Nephron (organoid): Measurements from ENCODE around the gene SERTM2.

Experiments used
- H3K27ac Mint-ChIP-seq, 3 experiments: 2 replicates each; pipeline ENCODE4 v1.8.0; 2020; ENCODE audit warnings: mixed read lengths in 3 of 3, mild to moderate bottlenecking in 2 of 3, moderate library complexity in 1 of 3
- H3K27me3 Mint-ChIP-seq: 2 replicates; pipeline ENCODE4 v1.8.0; 2021; ENCODE audit warnings: low read depth, mild to moderate bottlenecking, moderate library complexity, mixed read lengths
- H3K36me3 Mint-ChIP-seq: 2 replicates; pipeline ENCODE4 v1.8.0; 2020; ENCODE audit warnings: low read depth, mixed read lengths
- H3K4me1 Mint-ChIP-seq: 2 replicates; pipeline ENCODE4 v1.8.0; 2020; ENCODE audit warnings: mixed read lengths
- H3K4me3 Mint-ChIP-seq, 3 experiments: 2 replicates each; pipeline ENCODE4 v1.8.0; 2020; ENCODE audit warnings: mild to moderate bottlenecking in 3 of 3, mixed read lengths in 3 of 3, moderate library complexity in 2 of 3
- H3K9me3 Mint-ChIP-seq: 2 replicates; pipeline ENCODE4 v1.8.0; 2020; ENCODE audit warnings: mixed read lengths
- TF ChIP-seq, protein P1 (sequence below), 3 experiments: fragments of 200-600 bp; sonication (generic); IDR thresholded peaks; one replicate each; pipeline ENCODE4 v1.5.0; 2021; ENCODE audit warnings: antibody characterized with exemption in 3 of 3; ENCODE audit not compliant: unreplicated experiment in 3 of 3

Gene SERTM2

GRCh38 chrX:111483881-111484280, 27.6 kb upstream of the SERTM2 start:
- Mint-ChIP-seq H3K27ac (peak overlapping the region; percentile 53 to 73 (median 62)), H3K4me3 (no peak overlapping the region), H3K27me3 (no peaks in the 10 kb centered on the region), H3K4me1 (peaks cover 6% of the 10 kb centered on the region), H3K36me3 (no peaks in the 10 kb centered on the region), H3K9me3 (peaks cover 20% of the 10 kb centered on the region)
- TF ChIP-seq, protein P1, sequence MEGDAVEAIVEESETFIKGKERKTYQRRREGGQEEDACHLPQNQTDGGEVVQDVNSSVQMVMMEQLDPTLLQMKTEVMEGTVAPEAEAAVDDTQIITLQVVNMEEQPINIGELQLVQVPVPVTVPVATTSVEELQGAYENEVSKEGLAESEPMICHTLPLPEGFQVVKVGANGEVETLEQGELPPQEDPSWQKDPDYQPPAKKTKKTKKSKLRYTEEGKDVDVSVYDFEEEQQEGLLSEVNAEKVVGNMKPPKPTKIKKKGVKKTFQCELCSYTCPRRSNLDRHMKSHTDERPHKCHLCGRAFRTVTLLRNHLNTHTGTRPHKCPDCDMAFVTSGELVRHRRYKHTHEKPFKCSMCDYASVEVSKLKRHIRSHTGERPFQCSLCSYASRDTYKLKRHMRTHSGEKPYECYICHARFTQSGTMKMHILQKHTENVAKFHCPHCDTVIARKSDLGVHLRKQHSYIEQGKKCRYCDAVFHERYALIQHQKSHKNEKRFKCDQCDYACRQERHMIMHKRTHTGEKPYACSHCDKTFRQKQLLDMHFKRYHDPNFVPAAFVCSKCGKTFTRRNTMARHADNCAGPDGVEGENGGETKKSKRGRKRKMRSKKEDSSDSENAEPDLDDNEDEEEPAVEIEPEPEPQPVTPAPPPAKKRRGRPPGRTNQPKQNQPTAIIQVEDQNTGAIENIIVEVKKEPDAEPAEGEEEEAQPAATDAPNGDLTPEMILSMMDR (IDR thresholded peaks at IDR 0.05; ENCODE audit: unreplicated experiment in 3 of 3): no peak

DNA sequence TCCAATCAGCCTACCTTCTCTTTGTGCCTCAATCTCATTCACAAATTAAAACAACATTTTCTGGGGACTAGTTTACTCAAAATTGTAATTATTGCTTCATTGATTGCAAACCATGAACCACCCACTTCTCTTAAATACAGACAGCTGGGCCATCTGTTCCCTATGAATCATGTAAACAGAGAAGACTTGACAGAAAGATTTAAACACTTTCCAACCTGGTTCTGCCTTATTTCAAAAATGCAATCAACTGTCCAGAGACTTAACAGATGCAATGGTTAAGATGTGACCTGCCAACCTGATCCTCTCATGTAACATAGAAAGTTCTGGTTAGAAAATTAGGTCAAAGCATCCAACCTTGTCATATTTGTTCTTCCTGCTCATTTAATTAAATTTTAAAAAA, 20.8 kb upstream of the SERTM2 start:
- H3K9me3 Mint-ChIP-seq: peaks cover 10% of the 10 kb centered on the region
- TF ChIP-seq, protein P1 (IDR thresholded peaks at IDR 0.05; ENCODE audit: unreplicated experiment in 3 of 3): no peak
- H3K27ac Mint-ChIP-seq: peak overlapping the region; percentile 11 to 71 (median 14)
- no peak overlapping the region for H3K4me3 Mint-ChIP-seq
- no peaks in the 10 kb centered on the region for H3K36me3 Mint-ChIP-seq
- no peaks in the 10 kb centered on the region for H3K27me3 Mint-ChIP-seq
- peaks cover 27% of the 10 kb centered on the region for H3K4me1 Mint-ChIP-seq

DNA sequence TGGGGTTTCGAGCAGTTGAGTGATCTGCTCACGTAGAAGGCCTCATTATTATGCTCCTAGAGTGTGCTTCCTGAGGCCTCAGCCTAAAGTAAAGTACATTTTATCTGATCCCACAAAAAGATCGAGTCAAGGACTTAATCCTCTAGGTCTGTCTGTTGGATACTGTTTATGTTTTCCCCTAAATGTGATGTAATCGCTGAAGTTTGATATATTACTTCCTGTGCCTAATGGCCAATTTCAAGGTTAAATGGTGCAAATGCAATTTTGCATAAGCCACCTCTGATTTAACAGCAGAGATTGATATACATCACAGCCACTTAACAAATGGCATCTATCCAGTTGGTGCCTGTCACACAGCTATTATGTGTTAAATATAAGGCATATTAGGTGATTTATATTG, 19.4 kb upstream of the SERTM2 start:
- no peaks in the 10 kb centered on the region for H3K27me3 Mint-ChIP-seq
- H3K36me3 Mint-ChIP-seq: no peaks in the 10 kb centered on the region
- H3K4me3 Mint-ChIP-seq: no peak overlapping the region
- H3K9me3 Mint-ChIP-seq: peaks cover 1% of the 10 kb centered on the region
- H3K4me1 Mint-ChIP-seq: peaks cover 27% of the 10 kb centered on the region
- TF ChIP-seq, protein P1 (IDR thresholded peaks at IDR 0.05; ENCODE audit: unreplicated experiment in 3 of 3): no peak
- H3K27ac Mint-ChIP-seq: no peak overlapping the region

- Mint-ChIP-seq H3K9me3 (no peaks in the 10 kb centered on the region), H3K27ac (no peak overlapping the region), H3K36me3 (no peaks in the 10 kb centered on the region), H3K4me1 (peaks cover 5% of the 10 kb centered on the region), H3K27me3 (no peaks in the 10 kb centered on the region), H3K4me3 (no peak overlapping the region)
- TF ChIP-seq, protein P1 (IDR thresholded peaks at IDR 0.05; ENCODE audit: unreplicated experiment in 3 of 3): no peak
Observed at GRCh38 chrX:111498538-111499103, 12.8 kb upstream of the SERTM2 start.

DNA sequence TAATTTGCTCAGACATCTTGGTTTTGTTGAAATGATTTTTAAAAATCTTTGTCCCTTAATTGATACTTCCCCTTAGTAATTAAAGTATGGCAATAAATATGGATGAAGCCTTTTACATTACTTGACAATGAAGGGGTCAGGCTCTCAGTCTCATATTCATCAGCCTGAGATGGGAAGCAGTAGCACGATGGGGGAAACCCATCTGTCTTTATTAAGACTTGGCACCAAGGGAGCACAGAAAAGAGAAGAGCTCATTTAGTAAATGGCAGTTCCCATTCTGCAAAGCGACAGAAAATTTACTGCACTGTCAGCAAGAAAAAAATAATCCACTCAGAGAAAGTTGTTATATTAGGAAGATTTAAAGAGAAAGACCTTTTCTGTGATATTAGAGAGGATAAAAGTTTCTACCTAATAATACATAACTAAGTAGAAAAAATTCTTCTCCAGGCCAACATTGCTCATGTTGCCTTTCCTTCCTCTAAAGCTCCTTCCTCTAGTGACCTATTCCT, 7.9 kb upstream of the SERTM2 start:
- Mint-ChIP-seq H3K36me3 (no peaks in the 10 kb centered on the region), H3K27ac (peak overlapping the region in 1 of 3 experiments; percentile 17), H3K4me3 (no peak overlapping the region), H3K9me3 (no peaks in the 10 kb centered on the region), H3K4me1 (peaks cover 8% of the 10 kb centered on the region), H3K27me3 (no peaks in the 10 kb centered on the region)
- TF ChIP-seq, protein P1 (IDR thresholded peaks at IDR 0.05; ENCODE audit: unreplicated experiment in 3 of 3): no peak

- Mint-ChIP-seq H3K27me3 (no peaks in the 10 kb centered on the region), H3K9me3 (no peaks in the 10 kb centered on the region)
- TF ChIP-seq, protein P1 (IDR thresholded peaks at IDR 0.05; ENCODE audit: unreplicated experiment in 3 of 3): no peak
Observed at GRCh38 chrX:111504941-111505340, 6.5 kb upstream of the SERTM2 start.

More at GRCh38 chrX:111504941-111505340, 6.5 kb upstream of the SERTM2 start:
- H3K4me1 Mint-ChIP-seq: peaks cover 6% of the 10 kb centered on the region
- H3K36me3 Mint-ChIP-seq: no peaks in the 10 kb centered on the region
- H3K4me3 Mint-ChIP-seq: no peak overlapping the region
- H3K27ac Mint-ChIP-seq: no peak overlapping the region
